NCI-H2029 (cell line): ENCODE results near the gene LCE1D.

ENCODE experiments used
- DNase-seq: peaks from one replicate; lab custom pipeline; 2025; lab: John Stamatoyannopoulos, UW

The LCE1D gene

GRCh38 chr1:152817309-152817708, 20.8 kb downstream of the LCE1D start:
- DNase-seq = no peak

- DNase-seq = no peak
These were observed 26.8 kb downstream of the LCE1D start for GRCh38 chr1:152823294-152823693.

- no peak for DNase-seq
These were observed 28.4 kb downstream of the LCE1D start for GRCh38 chr1:152824964-152825363.

GRCh38 chr1:152827173-152827572, 30.7 kb downstream of the LCE1D start, which contains the start of gene LCE1A:
Gene LCE1A (plus strand): TSS chr1:152827473. CDS start chr1:152827473, 0 bp downstream.
- no peak for DNase-seq

GRCh38 chr1:152836870-152837269, 40.3 kb downstream of the LCE1D start:
- DNase-seq = no peak

GRCh38 chr1:152842556-152842955, 46.0 kb downstream of the LCE1D start, which contains the start of gene LCE6A:
Gene LCE6A (plus strand): TSS chr1:152842856. CDS start chr1:152843521, 665 bp downstream.
- DNase-seq = no peak
